Stimulated activated naive B cell treated with anti-CD40 and anti-IgM and Interleukin-4, amounts not matched to agents 10 μg/mL and 1 μg/mL and 100 μg/mL, for 72 hours (primary cell): ENCODE results near the gene ACTG2.

Source experiments
- ATAC-seq, 2 donors: fragments of 150-1000 bp; cut with Tn5 transposase; replicated peaks; 2 replicates each; pipeline ENCODE4 v1.10.0; 2021; ENCODE audit warnings: moderate library complexity in 1 of 2
- DNase-seq: peaks from one replicate; pipeline ENCODE4 v3.0.0; 2021
- H3K27ac Mint-ChIP-seq: one replicate; pipeline ENCODE4 v1.8.0; 2022; ENCODE audit warnings: mild to moderate bottlenecking, mixed read lengths
- H3K27me3 Mint-ChIP-seq, 2 donors: one replicate each; pipeline ENCODE4 v1.8.0; 2022; ENCODE audit warnings: mixed read lengths in 2 of 2
- H3K36me3 Mint-ChIP-seq, 2 donors: one replicate each; pipeline ENCODE4 v1.8.0; 2022; ENCODE audit warnings: mixed read lengths in 2 of 2, mild to moderate bottlenecking in 1 of 2
- H3K4me1 Mint-ChIP-seq, 2 donors: one replicate each; pipeline ENCODE4 v1.8.0; 2022; ENCODE audit warnings: mixed read lengths in 2 of 2, mild to moderate bottlenecking in 1 of 2
- H3K4me3 Mint-ChIP-seq, 2 donors: one replicate each; pipeline ENCODE4 v1.8.0; 2022; ENCODE audit warnings: mild to moderate bottlenecking in 2 of 2, mixed read lengths in 2 of 2, moderate library complexity in 1 of 2
- H3K9me3 Mint-ChIP-seq, 2 donors: one replicate each; pipeline ENCODE4 v1.8.0; 2022; ENCODE audit warnings: mixed read lengths in 2 of 2, mild to moderate bottlenecking in 1 of 2

The ACTG2 gene

DNA sequence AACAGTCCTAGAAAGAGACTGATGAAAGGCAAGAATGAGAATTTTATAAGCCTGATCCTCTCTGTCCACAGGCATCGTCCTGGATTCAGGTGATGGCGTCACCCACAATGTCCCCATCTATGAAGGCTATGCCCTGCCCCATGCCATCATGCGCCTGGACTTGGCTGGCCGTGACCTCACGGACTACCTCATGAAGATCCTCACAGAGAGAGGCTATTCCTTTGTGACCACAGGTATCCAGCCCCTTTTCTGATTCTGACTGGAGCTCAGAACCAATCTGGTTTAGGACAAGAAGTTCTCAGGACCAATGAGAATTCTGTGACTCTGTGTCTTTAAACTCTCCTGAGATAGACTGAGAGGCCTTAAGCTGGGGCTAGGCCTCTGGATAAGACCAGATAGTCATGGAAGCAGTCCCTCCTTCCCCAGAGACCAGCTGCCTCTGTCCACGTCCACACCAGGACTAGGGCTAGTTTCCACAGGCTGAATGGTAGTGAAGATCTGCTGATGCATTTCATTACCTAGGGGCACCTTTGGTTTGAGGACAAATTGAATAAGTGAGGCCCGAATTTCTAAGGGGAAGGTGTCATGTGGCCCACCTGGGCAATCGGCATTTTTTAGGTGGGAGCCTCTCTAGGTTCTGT, 20.7 kb downstream of the ACTG2 start:
- H3K27me3 Mint-ChIP-seq, result peaks cover 0 to 9% of the 10 kb centered on the region in 2 donors
- H3K4me3 Mint-ChIP-seq, result no peak overlapping the region
- H3K27ac Mint-ChIP-seq, result no peak overlapping the region
- peaks cover 0 to under 1% of the 10 kb centered on the region in 2 donors for H3K4me1 Mint-ChIP-seq
- no peak for DNase-seq
- no peaks in the 10 kb centered on the region for H3K9me3 Mint-ChIP-seq
- ATAC-seq, result no peak
- no peaks in the 10 kb centered on the region for H3K36me3 Mint-ChIP-seq

DNA sequence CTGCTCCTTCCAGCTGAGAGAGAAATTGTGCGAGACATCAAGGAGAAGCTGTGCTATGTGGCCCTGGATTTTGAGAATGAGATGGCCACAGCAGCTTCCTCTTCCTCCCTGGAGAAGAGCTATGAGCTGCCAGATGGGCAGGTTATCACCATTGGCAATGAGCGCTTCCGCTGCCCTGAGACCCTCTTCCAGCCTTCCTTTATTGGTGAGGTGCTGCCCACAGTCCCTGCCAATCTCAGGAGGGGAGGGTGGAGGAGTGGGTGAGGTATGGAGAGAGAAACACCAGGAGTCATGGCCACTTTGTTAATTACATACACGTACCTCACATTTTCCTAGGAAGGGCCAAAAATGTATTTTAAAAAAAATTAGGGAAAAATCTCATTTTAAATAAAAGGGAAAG, 21.9 kb downstream of the ACTG2 start:
- Mint-ChIP-seq H3K9me3 (no peaks in the 10 kb centered on the region), H3K4me3 (no peak overlapping the region), H3K4me1 (peaks cover 0 to 6% of the 10 kb centered on the region in 2 donors), H3K36me3 (no peaks in the 10 kb centered on the region), H3K27ac (no peak overlapping the region), H3K27me3 (peaks cover 0 to 9% of the 10 kb centered on the region in 2 donors)
- DNase-seq, result no peak
- no peak for ATAC-seq

DNA sequence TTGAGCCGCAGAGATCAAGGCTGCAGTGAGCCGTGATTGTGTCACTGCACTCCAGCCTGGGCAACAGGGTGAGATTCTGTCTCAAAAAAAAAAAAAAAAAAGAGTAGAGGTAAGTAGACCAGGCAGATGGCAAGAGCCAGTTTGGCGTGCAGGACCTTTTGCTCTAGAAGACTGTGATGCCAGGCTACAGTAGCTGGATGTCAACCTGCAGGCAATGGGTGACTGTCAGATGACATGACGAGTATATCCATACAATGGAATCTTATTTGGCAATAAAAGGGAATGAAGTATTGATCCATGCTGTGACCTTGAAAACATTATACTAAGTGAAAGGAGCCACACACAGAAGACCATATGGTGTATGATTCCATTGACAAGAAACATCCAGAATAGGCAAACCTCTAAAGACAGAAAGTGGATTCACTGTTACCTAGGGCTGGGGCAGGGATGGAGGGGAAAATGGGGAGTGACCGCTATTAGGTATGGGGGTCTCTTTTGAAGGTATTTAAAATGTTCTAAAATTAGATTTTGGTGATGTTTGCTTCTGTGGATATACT, 22.7 kb downstream of the ACTG2 start:
- no peak overlapping the region for H3K4me3 Mint-ChIP-seq
- H3K36me3 Mint-ChIP-seq, result no peaks in the 10 kb centered on the region
- no peak overlapping the region for H3K27ac Mint-ChIP-seq
- no peak for ATAC-seq
- H3K9me3 Mint-ChIP-seq, result no peaks in the 10 kb centered on the region
- peaks cover 0 to 9% of the 10 kb centered on the region in 2 donors for H3K27me3 Mint-ChIP-seq
- H3K4me1 Mint-ChIP-seq, result peaks cover 0 to 7% of the 10 kb centered on the region in 2 donors
- DNase-seq, result no peak

DNA sequence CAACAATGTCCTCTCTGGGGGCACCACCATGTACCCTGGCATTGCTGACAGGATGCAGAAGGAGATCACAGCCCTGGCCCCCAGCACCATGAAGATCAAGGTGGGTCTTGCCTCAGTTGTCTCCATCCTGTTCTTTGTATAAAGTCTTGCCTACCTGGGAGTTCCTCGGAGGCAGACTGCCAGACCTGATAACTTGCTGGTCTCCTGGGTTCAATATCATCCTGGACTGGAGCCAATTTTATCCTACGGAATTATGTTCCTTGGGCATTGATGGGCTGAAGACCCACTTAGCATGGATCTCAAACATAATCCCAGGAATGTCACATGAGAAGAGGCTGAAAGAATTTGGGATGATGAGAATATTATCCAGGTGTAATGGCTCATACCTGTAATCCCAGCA, 23.9 kb downstream of the ACTG2 start:
- Mint-ChIP-seq H3K36me3 (no peaks in the 10 kb centered on the region), H3K9me3 (no peaks in the 10 kb centered on the region), H3K4me1 (peaks cover 4 to 7% of the 10 kb centered on the region in 2 donors), H3K27ac (no peak overlapping the region), H3K4me3 (no peak overlapping the region), H3K27me3 (peaks cover 0 to 9% of the 10 kb centered on the region in 2 donors)
- ATAC-seq, result no peak
- no peak for DNase-seq

DNA sequence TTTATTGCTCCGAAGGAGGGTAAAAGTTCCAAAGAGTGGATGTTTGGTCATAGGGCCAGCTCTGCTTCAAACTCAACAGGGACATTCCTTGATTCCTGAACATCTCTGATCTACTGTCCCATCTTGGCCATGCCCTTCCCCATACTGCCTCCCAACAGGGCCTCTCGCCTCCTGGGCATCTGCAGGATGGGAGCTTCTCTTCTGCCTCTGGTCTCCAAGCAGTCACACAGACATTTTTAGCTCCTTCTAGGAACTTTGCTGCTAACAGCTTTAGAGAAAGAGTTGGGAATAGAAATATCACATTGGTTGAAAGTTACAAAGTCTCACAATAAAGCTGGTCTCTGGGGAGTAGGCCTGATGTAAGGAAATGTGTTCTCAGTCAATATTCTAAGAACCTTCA, 24.5 kb downstream of the ACTG2 start:
- Mint-ChIP-seq H3K36me3 (no peaks in the 10 kb centered on the region), H3K9me3 (no peaks in the 10 kb centered on the region), H3K27ac (no peak overlapping the region), H3K4me3 (no peak overlapping the region), H3K27me3 (peaks cover 0 to 9% of the 10 kb centered on the region in 2 donors), H3K4me1 (peaks cover 4 to 7% of the 10 kb centered on the region in 2 donors)
- no peak for DNase-seq
- ATAC-seq, result no peak

DNA sequence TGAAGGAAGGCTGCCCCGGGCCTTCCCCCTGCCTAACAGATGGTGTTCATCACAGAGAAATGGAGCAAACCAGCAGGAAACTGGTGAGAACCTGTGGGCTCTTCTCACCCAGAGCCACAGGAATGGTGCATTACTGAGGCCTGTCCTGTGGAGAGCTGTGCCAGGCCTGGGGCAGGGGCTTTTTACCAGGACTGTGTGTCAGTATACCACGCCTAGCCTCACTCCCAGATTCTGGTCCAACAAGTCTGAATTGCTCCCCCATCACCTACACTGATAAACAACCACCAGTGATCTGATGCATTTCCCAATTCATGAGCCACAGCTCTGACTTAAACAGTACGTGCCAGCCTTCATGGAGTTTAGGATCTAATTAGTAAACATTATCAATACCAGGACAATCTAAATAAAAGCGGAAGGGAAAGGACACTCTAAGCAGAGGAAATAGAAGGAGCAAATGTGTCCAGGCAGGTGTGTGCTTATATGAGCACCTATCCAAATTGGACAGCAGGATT, 24.9 kb downstream of the ACTG2 start:
- DNase-seq (no peak), ATAC-seq (no peak)
- Mint-ChIP-seq H3K4me1 (peaks cover 4 to 7% of the 10 kb centered on the region in 2 donors), H3K27me3 (peaks cover 0 to 9% of the 10 kb centered on the region in 2 donors), H3K4me3 (no peak overlapping the region), H3K27ac (no peak overlapping the region), H3K9me3 (no peaks in the 10 kb centered on the region), H3K36me3 (no peaks in the 10 kb centered on the region)

DNA sequence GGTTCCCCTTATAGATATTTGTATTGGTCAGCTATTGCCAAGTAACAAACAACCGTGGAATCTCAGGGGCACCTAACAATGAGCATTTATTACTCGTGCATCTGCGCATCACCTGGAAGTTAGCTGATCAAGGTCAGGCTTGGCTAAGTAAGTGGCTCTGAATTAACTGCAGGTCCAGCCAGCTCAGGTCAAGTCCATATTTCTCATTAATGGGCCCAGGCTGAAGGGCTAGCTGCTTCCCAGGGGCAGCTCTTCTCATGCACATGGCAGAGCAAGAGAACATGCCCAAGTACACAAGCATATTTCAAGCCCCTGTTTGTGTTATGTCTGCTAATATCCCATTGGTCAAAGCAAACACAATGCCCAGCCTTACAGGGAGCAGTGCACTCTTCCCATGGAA, 26.0 kb downstream of the ACTG2 start:
- DNase-seq (no peak), ATAC-seq (no peak)
- H3K27ac Mint-ChIP-seq, result no peak overlapping the region
- H3K4me1 Mint-ChIP-seq, result peaks cover 4 to 7% of the 10 kb centered on the region in 2 donors
- H3K4me3 Mint-ChIP-seq, result no peak overlapping the region
- H3K27me3 Mint-ChIP-seq, result peaks cover 0 to 9% of the 10 kb centered on the region in 2 donors
- no peaks in the 10 kb centered on the region for H3K9me3 Mint-ChIP-seq
- H3K36me3 Mint-ChIP-seq, result no peaks in the 10 kb centered on the region

DNA sequence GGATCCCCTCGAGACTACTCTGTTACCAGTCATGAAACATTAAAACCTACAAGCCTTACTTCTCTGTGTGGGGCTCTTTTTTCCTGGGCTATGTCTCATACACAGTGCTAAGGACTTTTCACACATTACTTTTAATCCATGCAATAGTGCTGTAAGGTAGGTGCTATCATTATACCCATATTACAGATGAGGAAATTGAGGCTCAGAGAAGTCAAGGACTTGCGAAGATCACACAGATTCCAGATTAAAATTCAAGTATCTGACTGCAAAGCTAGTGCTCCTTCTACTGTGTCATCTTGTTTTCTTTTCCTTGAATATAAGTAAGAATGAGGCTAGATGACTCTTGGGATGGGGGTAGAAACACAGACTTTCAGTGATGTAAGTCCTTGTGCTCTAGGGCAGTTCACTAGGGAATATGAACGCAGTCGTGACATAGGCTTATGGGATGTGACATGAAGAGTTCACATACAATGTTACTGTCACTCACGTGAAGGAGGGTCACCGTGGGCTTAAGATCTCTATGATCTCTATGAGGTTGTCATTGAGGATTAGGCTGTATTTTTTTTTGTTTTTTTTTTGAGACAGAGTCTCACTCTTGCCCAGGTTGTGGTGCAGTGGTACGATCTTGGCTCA, 26.9 kb downstream of the ACTG2 start:
- Mint-ChIP-seq H3K4me3 (no peak overlapping the region), H3K27ac (no peak overlapping the region), H3K27me3 (peaks cover 0 to 9% of the 10 kb centered on the region in 2 donors), H3K4me1 (peaks cover 4 to 7% of the 10 kb centered on the region in 2 donors), H3K9me3 (peaks cover 0 to 2% of the 10 kb centered on the region in 2 donors), H3K36me3 (no peaks in the 10 kb centered on the region)
- DNase-seq (no peak), ATAC-seq (no peak)

DNA sequence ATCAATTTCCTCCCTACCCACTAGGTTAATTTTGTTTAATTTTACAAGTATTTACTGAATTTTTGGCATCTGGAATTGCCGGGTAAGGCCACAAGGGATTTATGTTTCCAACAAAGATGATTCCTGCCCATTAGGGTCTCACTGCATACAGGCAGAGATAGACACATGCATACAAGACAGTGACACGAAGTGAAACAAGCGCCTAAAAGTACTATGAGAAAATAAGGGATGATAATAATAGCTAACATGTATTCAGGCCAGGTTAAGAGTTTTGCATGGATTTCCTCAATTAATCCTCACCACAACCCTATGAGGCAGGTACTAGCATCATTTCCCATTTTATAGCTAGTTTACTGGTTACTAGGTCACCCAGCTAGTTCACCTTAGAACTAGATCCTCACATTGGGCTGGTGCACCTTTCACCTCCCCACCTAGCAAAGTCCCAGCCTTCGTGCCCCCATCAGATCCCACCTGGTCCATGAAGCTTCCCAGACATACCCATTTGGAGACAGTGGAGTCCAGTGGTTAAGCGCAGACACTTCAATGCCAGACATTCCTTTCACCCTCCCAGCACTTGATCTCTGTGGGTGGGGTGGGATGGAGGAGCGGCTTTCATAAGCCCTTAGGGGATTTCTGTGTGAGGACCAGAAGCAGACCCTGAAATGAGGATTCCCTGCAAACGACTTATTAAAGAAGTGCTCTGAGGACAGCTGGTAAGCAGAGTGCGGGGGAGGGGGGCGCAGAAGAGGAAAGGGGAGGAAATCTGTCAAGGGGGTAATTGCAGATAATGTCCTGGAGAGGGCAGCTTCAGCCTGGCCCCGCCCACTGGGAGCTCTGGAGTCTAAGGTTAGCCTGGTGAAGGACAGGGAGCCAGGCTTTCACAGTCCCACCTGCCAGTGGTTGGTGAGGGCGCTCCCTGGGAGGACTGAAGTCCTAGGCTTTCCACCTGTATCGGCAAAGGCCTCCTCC, 28.1 kb downstream of the ACTG2 start:
- Mint-ChIP-seq H3K4me1 (peaks cover 4 to 7% of the 10 kb centered on the region in 2 donors), H3K9me3 (peaks cover 0 to 2% of the 10 kb centered on the region in 2 donors), H3K27ac (no peak overlapping the region), H3K27me3 (peaks cover 0 to 9% of the 10 kb centered on the region in 2 donors), H3K4me3 (no peak overlapping the region), H3K36me3 (no peaks in the 10 kb centered on the region)
- DNase-seq (no peak), ATAC-seq (peak; percentile 54 to 61)

DNA sequence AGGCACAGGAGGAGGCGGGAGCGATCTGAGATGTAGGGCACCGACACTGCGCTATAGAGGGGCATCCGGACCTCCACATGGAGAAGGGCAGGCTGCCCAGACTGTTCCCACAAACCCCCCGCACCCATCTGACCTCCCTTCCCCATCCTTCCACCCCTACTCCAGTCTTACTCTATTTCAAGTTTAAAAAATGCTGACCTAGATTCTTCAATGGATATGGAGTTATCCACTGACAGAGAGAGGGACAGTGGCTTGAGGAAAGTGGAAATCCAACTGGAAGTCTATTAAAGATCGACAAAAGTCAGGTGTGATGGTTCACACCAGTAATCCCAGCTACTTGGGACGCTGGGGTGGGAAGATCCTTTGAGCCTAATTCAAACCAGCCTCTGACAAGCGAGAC, 28.8 kb downstream of the ACTG2 start:
- peaks cover 0 to 2% of the 10 kb centered on the region in 2 donors for H3K9me3 Mint-ChIP-seq
- no peak overlapping the region for H3K4me3 Mint-ChIP-seq
- peaks cover 0 to 2% of the 10 kb centered on the region in 2 donors for H3K36me3 Mint-ChIP-seq
- peaks cover 0 to 9% of the 10 kb centered on the region in 2 donors for H3K27me3 Mint-ChIP-seq
- no peak overlapping the region for H3K27ac Mint-ChIP-seq
- peaks cover 7 to 8% of the 10 kb centered on the region in 2 donors for H3K4me1 Mint-ChIP-seq
- ATAC-seq (no peak), DNase-seq (no peak)

DNA sequence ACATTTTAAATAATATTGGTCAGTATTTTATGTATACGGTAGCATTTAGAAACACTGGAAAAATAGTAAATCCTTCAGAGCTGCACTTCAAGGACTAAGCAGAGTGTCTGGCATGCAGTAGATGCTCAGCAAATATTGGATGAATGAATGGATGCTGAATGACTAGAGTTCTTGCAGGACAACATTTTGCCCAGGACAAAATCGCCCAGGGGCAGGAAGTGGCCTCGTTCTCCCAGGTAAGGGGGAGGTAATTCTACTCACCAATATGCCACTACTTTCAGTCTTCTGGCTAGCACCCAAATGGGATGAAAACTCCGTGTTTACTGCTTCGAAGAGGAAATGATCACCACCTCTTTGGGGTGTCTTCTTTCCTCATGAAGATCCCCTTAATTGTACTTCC, 29.9 kb downstream of the ACTG2 start:
- H3K36me3 Mint-ChIP-seq, result peaks cover under 1 to 5% of the 10 kb centered on the region in 2 donors
- peaks cover 0 to 3% of the 10 kb centered on the region in 2 donors for H3K27me3 Mint-ChIP-seq
- peaks cover 0 to 2% of the 10 kb centered on the region in 2 donors for H3K9me3 Mint-ChIP-seq
- ATAC-seq (no peak), DNase-seq (no peak)
- no peak overlapping the region for H3K4me3 Mint-ChIP-seq
- no peak overlapping the region for H3K27ac Mint-ChIP-seq
- peaks cover 9 to 10% of the 10 kb centered on the region in 2 donors for H3K4me1 Mint-ChIP-seq

DNA sequence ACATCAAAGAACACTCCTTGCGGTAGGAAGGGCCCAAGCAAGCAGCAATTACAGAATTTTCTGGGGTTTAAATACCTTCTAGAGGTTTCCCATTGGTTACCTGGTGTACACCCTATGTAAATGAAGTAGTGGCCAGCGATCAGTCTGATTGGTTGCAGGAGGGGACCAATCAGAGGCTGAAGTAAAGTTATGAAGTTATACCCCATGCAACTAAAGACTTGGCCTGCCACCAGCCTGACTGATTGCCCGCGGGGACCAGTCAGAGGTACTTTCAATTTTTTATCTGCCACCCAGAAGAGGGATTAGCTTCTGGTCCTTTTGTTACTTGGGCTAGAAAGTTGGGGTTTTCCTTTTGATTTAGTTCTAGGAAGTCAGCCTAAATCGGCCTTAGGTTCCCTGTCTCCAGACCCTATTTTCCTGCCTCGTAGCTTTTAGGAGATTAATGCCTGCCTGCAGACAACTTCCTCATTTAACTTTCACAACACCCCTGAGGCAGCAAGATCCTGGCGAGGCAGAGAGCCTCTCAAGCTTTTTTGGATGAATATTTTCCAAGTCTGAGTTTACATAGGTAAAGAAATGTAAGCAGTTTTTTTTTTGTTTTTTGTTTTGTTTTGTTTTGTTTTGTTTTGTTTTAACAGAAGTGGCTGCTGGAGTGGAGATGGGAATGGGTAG, 32.4 kb downstream of the ACTG2 start:
- peak overlapping the region; percentile 14 for H3K27ac Mint-ChIP-seq
- no peak for ATAC-seq
- H3K4me3 Mint-ChIP-seq, result no peak overlapping the region
- peaks cover 19 to 30% of the 10 kb centered on the region in 2 donors for H3K36me3 Mint-ChIP-seq
- H3K9me3 Mint-ChIP-seq, result peaks cover 0 to 2% of the 10 kb centered on the region in 2 donors
- no peaks in the 10 kb centered on the region for H3K27me3 Mint-ChIP-seq
- H3K4me1 Mint-ChIP-seq, result peaks cover 26 to 28% of the 10 kb centered on the region in 2 donors
- DNase-seq, result no peak

DNA sequence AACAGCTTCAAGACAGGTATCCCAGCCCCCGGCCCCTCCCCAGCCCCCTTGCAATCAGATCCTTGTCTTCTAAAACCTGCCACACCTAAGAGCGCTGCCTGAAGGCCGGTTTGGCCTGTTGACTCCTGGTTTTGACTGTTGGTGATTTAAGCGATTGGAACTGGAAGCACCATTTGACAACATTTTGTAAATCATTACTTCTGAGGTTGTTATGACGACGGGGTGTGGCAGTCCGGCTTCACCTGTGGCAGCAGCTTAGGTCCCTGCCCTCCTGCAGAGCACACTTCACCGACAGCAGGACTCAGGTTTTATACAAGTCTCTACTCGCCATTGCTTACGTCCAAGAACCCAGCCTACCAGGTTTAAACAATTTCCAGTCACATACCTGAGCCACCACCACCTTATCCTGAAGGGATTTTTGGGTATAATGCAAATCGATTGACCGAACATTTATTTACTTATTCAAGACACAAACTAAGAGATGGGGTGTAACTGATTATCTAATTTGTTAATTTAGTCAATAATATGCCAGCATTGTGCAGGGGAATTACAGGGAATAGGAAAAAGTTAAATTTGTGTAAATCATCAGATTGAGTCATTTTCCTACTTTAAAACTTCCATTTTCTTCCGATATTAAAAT, 33.2 kb downstream of the ACTG2 start:
- H3K36me3 Mint-ChIP-seq, result peaks cover 20 to 32% of the 10 kb centered on the region in 2 donors

More for the DNA sequence above, 33.2 kb downstream of the ACTG2 start:
- ATAC-seq (no peak), DNase-seq (no peak)
- H3K9me3 Mint-ChIP-seq, result peaks cover 0 to 2% of the 10 kb centered on the region in 2 donors
- H3K4me1 Mint-ChIP-seq, result peaks cover 29 to 34% of the 10 kb centered on the region in 2 donors
- peak overlapping the region; percentile 61 to 91 for H3K4me3 Mint-ChIP-seq
- no peaks in the 10 kb centered on the region for H3K27me3 Mint-ChIP-seq
- peak overlapping the region; percentile 91 for H3K27ac Mint-ChIP-seq
